GM12878 (cell line): ENCODE measurements around the gene HAS3. TPM values are rescaled to one million over a fixed set of nuclear protein-coding genes. Genes with fewer than 3 reads are reported as not detected.

Source experiments
- ATAC-seq: fragments of 200-7000 bp; cut with Tn5 transposase; 3 replicates; pipeline ENCODE4 v1.9.1; 2020; ENCODE audit warnings: mild to moderate bottlenecking, moderate library complexity
- BruUV-seq: library from RNA; stranded (reverse); fragments of 400-500 nt; replicated peaks from 2 replicates; lab custom pipeline; 2021; lab: Mats Ljungman, UMichigan
- CTCF ChIA-PET: fragments of 300-600 bp; sonication (Branson Sonifier 250); formaldehyde crosslinking; extraction: SDS; loops from one replicate; lab custom pipeline; 2021; ENCODE audit warnings: inconsistent platforms; lab: Yijun Ruan, JAX
- POLR2A ChIA-PET: fragments of 350-600 bp; formaldehyde crosslinking; extraction: SDS; loops from one replicate; lab custom pipeline; 2021; ENCODE audit warnings: inconsistent platforms; lab: Charles Lee
- RAD21 ChIA-PET: fragments of 300-600 bp; sonication (Branson Sonifier 250); formaldehyde crosslinking; loops from one replicate; lab custom pipeline; 2023; ENCODE audit warnings: antibody characterized with exemption; ENCODE audit not compliant: unreplicated experiment; lab: Charles Lee
- SMC1A ChIA-PET: fragments of 300-600 bp; sonication (Branson Sonifier 250); formaldehyde crosslinking; loops from one replicate; lab custom pipeline; 2023; ENCODE audit not compliant: unreplicated experiment, uncharacterized antibody; lab: Charles Lee
- DNase-seq: peaks from one replicate; pipeline ENCODE4 v3.0.0-alpha.2; 2011; ENCODE audit warnings: low read depth, low spot score
- FAIRE-seq: peaks from 3 replicates; lab custom pipeline; 2011; peaks lifted over from hg19 to GRCh38; lab: Jason Lieb, UNC
- H2AFZ ChIP-seq: 2 replicates; pipeline ENCODE4 v1.6.0; 2011; ENCODE audit warnings: low read depth, low read length, control low read depth; ENCODE audit not compliant: control insufficient read depth
- H3K27ac ChIP-seq: 2 replicates; pipeline ENCODE4 v1.5.1; 2011; ENCODE audit warnings: control low read depth; ENCODE audit not compliant: control insufficient read depth, insufficient read depth
- H3K27me3 ChIP-seq, 2 experiments: replicated peaks in 1 of 2; 2 replicates each; pipeline versions ENCODE4 v1.6.0 to v1.6.1; 2011; ENCODE audit warnings: low read length in 1 of 2; ENCODE audit not compliant: control insufficient read depth in 2 of 2, insufficient read depth in 2 of 2
- H3K36me3 ChIP-seq, 2 experiments: 2 replicates each; pipeline ENCODE4 v1.5.1; 2011; ENCODE audit warnings: low read length in 1 of 2; ENCODE audit not compliant: control insufficient read depth in 2 of 2, insufficient read depth in 2 of 2
- H3K4me1 ChIP-seq: 2 replicates; pipeline ENCODE4 v1.6.1; 2011; ENCODE audit warnings: mild to moderate bottlenecking, low read length, moderate library complexity, mixed read lengths; ENCODE audit not compliant: control insufficient read depth, insufficient read depth
- H3K4me2 ChIP-seq: 2 replicates; pipeline ENCODE4 v1.6.0; 2011; ENCODE audit warnings: control low read depth; ENCODE audit not compliant: control insufficient read depth, insufficient read depth
- H3K4me3 ChIP-seq: fragments of 200-600 bp; sonication (generic); 2 replicates; pipeline ENCODE4 v1.5.1; 2016
- H3K79me2 ChIP-seq: 2 replicates; pipeline ENCODE4 v1.6.0; 2011; ENCODE audit warnings: low read length; ENCODE audit not compliant: control insufficient read depth, insufficient read depth
- H3K9ac ChIP-seq: 2 replicates; pipeline ENCODE4 v1.8.0; 2011; ENCODE audit warnings: low read length, control low read depth, mixed read lengths; ENCODE audit not compliant: control insufficient read depth, insufficient read depth
- H3K9me3 ChIP-seq: replicated peaks from 3 replicates; pipeline ENCODE4 v1.5.1; 2011; ENCODE audit warnings: mild to moderate bottlenecking, low read length; ENCODE audit not compliant: control insufficient read depth, insufficient read depth
- H4K20me1 ChIP-seq: 2 replicates; pipeline ENCODE4 v1.6.0; 2011; ENCODE audit not compliant: control insufficient read depth, insufficient read depth
- WGBS: methylation state at CpG from one replicate; pipeline ENCODE4 v1.1.6; 2016; ENCODE audit warnings: low lambda C conversion rate; ENCODE audit not compliant: insufficient replicate concordance, insufficient coverage; ENCODE audit errors: missing lambda C conversion rate; 5-methylcytosine and 5-hydroxymethylcytosine counted together
- in situ Hi-C: fragments of 300-500 bp; cut with MboI; formaldehyde crosslinking; loops from 9 replicates; pipeline ENCODE4 v1.14.3; 2018; ENCODE audit warnings: mixed read lengths
- intact Hi-C: fragments of 100-400 bp; cut with micrococcal nuclease; formaldehyde crosslinking; loops from one replicate; pipeline ENCODE4 v1.14.2; 2022; ENCODE audit not compliant: unreplicated experiment
- polyA plus RNA-seq, 11 experiments: library from polyadenylated mRNA; depleted of rRNA in 4 of 11; unstranded in 6 of 11; stranded (reverse) in 5 of 11; fragments of >200 nt; fragmentation: Nextera tagmentation in 4 of 11; fragmentation: Illumina TruSeq in 1 of 11; extraction: Ambion mirVana in 4 of 11; extraction: Trizol in 1 of 11; gene quantifications; 1 replicate in 1 of 11; 2 replicates in 10 of 11; pipeline versions ENCODE4 v1.2.1 to v1.2.3, GENCODE V29; 2011 to 2016; ENCODE audit warnings: inconsistent platforms in 2 of 11, missing spikeins in 2 of 11, low read depth in 1 of 11
- total RNA-seq, 4 experiments: library from RNA; depleted of rRNA in 3 of 4; stranded (reverse); fragments of >200 nt in 3 of 4; fragmentation: Illumina TruSeq in 1 of 4; extraction: Trizol in 1 of 4; gene quantifications; 2 replicates each; pipeline versions ENCODE4 v1.2.1 to v1.2.3, GENCODE V29; 2013 to 2021
- TF ChIP-seq, protein P1 (sequence below): fragments of 450-650 bp; IDR thresholded peaks from 2 replicates; pipeline ENCODE4 v1.6.1; 2017; ENCODE audit warnings: mild to moderate bottlenecking, moderate library complexity

The HAS3 gene
- total and polyA plus RNA-seq, 10 of the 15 experiments (the other 5 are each of a cell fraction or from before 2014, with no cell fraction given), result 0.06 to 0.56 (median 0.19) TPM; not detected in 2

DNA sequence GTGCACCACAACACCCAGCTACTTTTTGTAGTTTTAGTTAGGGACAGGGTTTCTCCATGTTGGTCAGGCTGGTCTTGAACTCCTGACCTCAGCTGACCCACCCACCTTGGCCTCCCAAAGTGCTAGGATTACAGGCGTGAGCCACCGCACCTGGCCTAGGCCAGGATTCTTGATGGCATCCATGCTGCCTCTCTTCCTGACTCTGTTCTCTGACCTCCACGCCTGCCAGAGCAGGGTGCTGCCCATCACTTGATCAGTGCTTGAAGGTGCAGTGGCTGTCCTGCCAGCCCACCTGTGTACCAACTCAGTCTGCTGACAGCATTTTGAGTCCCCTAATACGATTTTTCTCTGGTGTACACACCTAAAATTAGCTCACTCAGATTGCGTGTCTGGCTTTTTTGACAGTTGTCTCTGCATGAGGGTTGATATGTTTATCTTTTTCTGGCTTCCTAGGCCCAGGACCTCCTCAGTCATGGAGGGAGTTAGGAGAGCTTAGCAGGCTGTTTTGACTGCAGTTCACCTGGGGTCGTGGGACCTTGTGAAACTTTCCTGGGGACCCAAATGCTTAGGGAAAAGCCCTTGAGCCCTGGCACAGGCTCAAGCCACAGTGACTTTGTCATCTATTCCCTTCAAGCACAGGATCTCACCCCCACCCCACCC is 5.9 kb downstream of the HAS3 start:
- Histone ChIP-seq H3K36me3 (no peaks in the 10 kb centered on the region; a peak in 2 of 4 replicates), H3K9ac (no peak overlapping the region), H3K79me2 (no peaks in the 10 kb centered on the region), H3K4me2 (no peak overlapping the region), H3K27ac (no peak overlapping the region), H4K20me1 (no peaks in the 10 kb centered on the region), H3K9me3 (no peaks in the 10 kb centered on the region), H3K4me1 (peaks cover 6% of the 10 kb centered on the region), H3K27me3 (peaks cover 1 to 3% of the 10 kb centered on the region in 2 experiments; a peak in 1 of 4 replicates), H3K4me3 (no peak overlapping the region), H2AFZ (no peak overlapping the region)
- CTCF ChIA-PET, result interaction anchor here (0.6 to 4.0 kb wide), 12 partner anchors 11 to 295 kb away, joined by 3 to 38 read pairs (median 4); partner anchors contain the start of genes CHTF8 and UTP4
- intact Hi-C loops (no loop called here), in situ Hi-C loops (no loop called here)
- FAIRE-seq (no peak), ATAC-seq (no peak), DNase-seq (no peak)
- BruUV-seq, result no TSS peak
- RAD21 ChIA-PET, result interaction anchor here (0.6 to 1.0 kb wide), 2 partner anchors 264 to 496 kb away, joined by 3 read pairs; no protein-coding TSS in a partner anchor
- POLR2A ChIA-PET, result interaction anchor here (0.6 kb wide), 2 partner anchors 24 to 166 kb away, joined by 3 read pairs; no protein-coding TSS in a partner anchor
- TF ChIP-seq, protein P1, sequence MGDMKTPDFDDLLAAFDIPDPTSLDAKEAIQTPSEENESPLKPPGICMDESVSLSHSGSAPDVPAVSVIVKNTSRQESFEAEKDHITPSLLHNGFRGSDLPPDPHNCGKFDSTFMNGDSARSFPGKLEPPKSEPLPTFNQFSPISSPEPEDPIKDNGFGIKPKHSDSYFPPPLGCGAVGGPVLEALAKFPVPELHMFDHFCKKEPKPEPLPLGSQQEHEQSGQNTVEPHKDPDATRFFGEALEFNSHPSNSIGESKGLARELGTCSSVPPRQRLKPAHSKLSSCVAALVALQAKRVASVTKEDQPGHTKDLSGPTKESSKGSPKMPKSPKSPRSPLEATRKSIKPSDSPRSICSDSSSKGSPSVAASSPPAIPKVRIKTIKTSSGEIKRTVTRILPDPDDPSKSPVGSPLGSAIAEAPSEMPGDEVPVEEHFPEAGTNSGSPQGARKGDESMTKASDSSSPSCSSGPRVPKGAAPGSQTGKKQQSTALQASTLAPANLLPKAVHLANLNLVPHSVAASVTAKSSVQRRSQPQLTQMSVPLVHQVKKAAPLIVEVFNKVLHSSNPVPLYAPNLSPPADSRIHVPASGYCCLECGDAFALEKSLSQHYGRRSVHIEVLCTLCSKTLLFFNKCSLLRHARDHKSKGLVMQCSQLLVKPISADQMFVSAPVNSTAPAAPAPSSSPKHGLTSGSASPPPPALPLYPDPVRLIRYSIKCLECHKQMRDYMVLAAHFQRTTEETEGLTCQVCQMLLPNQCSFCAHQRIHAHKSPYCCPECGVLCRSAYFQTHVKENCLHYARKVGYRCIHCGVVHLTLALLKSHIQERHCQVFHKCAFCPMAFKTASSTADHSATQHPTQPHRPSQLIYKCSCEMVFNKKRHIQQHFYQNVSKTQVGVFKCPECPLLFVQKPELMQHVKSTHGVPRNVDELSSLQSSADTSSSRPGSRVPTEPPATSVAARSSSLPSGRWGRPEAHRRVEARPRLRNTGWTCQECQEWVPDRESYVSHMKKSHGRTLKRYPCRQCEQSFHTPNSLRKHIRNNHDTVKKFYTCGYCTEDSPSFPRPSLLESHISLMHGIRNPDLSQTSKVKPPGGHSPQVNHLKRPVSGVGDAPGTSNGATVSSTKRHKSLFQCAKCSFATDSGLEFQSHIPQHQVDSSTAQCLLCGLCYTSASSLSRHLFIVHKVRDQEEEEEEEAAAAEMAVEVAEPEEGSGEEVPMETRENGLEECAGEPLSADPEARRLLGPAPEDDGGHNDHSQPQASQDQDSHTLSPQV, result no peak
- WGBS, result 88% methylated on average over 6 of the region's 6 CpGs
- SMC1A ChIA-PET, result interaction anchor here (0.7 to 4.3 kb wide), 3 partner anchors 12 to 693 kb away, joined by 3 to 20 read pairs (median 3); no protein-coding TSS in a partner anchor
